ENCODE measurements around the gene RAB3A. TPM values are rescaled to one million over a fixed set of nuclear protein-coding genes. Genes with fewer than 3 reads are reported as not detected.

Gene RAB3A
- total and polyA plus RNA-seq, 9 of the 15 experiments (the other 6 are each of a cell fraction or from before 2014, with no cell fraction given): 0.17 to 5.1 (median 0.90) TPM; not detected in 1

DNA sequence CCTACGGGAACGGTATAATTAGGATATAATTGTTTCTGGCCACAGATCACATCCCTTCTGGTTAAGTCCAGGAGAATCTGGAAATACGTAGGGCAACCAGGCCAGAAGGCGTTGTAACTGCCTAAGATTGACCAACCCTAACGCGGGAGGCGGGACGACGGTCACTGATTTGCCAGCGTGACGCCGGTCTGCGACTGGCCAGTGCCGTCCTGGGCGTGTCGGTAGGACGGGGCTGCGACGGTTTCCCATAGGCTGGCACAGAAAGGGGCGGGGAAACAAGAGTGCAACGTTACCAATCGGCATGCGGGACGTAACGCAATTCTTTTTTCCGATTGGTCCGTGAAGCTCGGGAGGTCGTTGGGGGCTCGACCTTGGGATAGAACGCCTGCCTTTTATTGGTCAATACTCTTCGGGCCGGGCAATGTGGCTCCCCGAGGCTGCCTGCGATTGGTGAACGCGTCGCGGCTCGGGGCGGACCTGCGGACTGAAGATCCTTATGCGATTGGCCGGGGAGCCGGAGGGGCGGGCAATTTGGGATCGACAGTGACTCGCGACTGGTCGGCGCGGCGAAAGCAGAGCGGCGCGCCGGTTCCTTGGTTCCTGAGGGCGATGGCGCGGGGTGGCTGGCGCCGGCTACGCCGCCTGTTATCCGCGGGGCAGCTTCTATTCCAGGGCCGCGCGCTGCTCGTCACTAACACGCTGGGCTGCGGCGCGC lies 11.0 kb downstream of the RAB3A start, which contains the start of gene MPV17L2 (continued):
- TF ChIP-seq ZNF140 (CRISPR knock-in tag; IDR thresholded peaks at IDR 0.05): no peak
- TF ChIP-seq, protein P1, sequence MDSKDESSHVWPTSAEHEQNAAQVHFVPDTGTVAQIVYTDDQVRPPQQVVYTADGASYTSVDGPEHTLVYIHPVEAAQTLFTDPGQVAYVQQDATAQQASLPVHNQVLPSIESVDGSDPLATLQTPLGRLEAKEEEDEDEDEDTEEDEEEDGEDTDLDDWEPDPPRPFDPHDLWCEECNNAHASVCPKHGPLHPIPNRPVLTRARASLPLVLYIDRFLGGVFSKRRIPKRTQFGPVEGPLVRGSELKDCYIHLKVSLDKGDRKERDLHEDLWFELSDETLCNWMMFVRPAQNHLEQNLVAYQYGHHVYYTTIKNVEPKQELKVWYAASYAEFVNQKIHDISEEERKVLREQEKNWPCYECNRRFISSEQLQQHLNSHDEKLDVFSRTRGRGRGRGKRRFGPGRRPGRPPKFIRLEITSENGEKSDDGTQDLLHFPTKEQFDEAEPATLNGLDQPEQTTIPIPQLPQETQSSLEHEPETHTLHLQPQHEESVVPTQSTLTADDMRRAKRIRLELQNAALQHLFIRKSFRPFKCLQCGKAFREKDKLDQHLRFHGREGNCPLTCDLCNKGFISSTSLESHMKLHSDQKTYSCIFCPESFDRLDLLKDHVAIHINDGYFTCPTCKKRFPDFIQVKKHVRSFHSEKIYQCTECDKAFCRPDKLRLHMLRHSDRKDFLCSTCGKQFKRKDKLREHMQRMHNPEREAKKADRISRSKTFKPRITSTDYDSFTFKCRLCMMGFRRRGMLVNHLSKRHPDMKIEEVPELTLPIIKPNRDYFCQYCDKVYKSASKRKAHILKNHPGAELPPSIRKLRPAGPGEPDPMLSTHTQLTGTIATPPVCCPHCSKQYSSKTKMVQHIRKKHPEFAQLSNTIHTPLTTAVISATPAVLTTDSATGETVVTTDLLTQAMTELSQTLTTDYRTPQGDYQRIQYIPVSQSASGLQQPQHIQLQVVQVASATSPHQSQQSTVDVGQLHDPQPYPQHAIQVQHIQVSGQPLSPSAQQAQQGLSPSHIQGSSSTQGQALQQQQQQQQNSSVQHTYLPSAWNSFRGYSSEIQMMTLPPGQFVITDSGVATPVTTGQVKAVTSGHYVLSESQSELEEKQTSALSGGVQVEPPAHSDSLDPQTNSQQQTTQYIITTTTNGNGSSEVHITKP (IDR thresholded peaks at IDR 0.05; ENCODE audit: partially characterized antibody): peak; percentile 24
- no peak for TF ChIP-seq ZNF263 (CRISPR knock-in tag; IDR thresholded peaks at IDR 0.05; ENCODE audit: borderline replicate concordance)
- TF ChIP-seq SMAD3 (CRISPR knock-in tag; conservative IDR thresholded peaks at IDR 0.05): no peak
- TF ChIP-seq ETV1 (tag; conservative IDR thresholded peaks at IDR 0.05; ENCODE audit: low read depth): no peak
- TF ChIP-seq ETV5 (CRISPR knock-in tag; IDR thresholded peaks at IDR 0.05; ENCODE audit: low read depth): no peak
- TF ChIP-seq, protein P2, sequence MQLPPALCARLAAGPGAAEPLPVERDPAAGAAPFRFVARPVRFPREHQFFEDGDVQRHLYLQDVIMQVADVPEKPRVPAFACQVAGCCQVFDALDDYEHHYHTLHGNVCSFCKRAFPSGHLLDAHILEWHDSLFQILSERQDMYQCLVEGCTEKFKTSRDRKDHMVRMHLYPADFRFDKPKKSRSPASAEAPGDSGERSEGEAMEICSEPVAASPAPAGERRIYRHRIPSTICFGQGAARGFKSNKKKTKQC (CRISPR knock-in tag; IDR thresholded peaks at IDR 0.05): no peak
- TF ChIP-seq XRCC4 (IDR thresholded peaks at IDR 0.05; ENCODE audit: extremely low read depth, insufficient read depth, insufficient read length): no peak
- TF ChIP-seq HNRNPH1 (optimal IDR thresholded peaks at IDR 0.05; ENCODE audit: low read depth, low read length): no peak
- no peak for TF ChIP-seq SNRNP70 (optimal IDR thresholded peaks at IDR 0.05; ENCODE audit: low read depth, low read length)
- TF ChIP-seq, protein P3, sequence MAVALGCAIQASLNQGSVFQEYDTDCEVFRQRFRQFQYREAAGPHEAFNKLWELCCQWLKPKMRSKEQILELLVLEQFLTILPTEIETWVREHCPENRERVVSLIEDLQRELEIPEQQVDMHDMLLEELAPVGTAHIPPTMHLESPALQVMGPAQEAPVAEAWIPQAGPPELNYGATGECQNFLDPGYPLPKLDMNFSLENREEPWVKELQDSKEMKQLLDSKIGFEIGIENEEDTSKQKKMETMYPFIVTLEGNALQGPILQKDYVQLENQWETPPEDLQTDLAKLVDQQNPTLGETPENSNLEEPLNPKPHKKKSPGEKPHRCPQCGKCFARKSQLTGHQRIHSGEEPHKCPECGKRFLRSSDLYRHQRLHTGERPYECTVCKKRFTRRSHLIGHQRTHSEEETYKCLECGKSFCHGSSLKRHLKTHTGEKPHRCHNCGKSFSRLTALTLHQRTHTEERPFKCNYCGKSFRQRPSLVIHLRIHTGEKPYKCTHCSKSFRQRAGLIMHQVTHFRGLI (CRISPR knock-in tag; IDR thresholded peaks at IDR 0.05): peak; percentile 79; the same call in 1 of the 2 replicates
- TF ChIP-seq, protein P4, sequence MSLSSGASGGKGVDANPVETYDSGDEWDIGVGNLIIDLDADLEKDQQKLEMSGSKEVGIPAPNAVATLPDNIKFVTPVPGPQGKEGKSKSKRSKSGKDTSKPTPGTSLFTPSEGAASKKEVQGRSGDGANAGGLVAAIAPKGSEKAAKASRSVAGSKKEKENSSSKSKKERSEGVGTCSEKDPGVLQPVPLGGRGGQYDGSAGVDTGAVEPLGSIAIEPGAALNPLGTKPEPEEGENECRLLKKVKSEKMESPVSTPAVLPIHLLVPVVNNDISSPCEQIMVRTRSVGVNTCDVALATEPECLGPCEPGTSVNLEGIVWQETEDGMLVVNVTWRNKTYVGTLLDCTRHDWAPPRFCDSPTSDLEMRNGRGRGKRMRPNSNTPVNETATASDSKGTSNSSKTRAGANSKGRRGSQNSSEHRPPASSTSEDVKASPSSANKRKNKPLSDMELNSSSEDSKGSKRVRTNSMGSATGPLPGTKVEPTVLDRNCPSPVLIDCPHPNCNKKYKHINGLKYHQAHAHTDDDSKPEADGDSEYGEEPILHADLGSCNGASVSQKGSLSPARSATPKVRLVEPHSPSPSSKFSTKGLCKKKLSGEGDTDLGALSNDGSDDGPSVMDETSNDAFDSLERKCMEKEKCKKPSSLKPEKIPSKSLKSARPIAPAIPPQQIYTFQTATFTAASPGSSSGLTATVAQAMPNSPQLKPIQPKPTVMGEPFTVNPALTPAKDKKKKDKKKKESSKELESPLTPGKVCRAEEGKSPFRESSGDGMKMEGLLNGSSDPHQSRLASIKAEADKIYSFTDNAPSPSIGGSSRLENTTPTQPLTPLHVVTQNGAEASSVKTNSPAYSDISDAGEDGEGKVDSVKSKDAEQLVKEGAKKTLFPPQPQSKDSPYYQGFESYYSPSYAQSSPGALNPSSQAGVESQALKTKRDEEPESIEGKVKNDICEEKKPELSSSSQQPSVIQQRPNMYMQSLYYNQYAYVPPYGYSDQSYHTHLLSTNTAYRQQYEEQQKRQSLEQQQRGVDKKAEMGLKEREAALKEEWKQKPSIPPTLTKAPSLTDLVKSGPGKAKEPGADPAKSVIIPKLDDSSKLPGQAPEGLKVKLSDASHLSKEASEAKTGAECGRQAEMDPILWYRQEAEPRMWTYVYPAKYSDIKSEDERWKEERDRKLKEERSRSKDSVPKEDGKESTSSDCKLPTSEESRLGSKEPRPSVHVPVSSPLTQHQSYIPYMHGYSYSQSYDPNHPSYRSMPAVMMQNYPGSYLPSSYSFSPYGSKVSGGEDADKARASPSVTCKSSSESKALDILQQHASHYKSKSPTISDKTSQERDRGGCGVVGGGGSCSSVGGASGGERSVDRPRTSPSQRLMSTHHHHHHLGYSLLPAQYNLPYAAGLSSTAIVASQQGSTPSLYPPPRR (CRISPR knock-in tag; IDR thresholded peaks at IDR 0.05; ENCODE audit: borderline replicate concordance): no peak
- no peak for TF ChIP-seq RBM15 (IDR thresholded peaks at IDR 0.05; ENCODE audit: insufficient read depth, low read length)
- no peak for TF ChIP-seq ZNF561 (CRISPR knock-in tag; conservative IDR thresholded peaks at IDR 0.05)
